Stimulated activated naive CD4-positive, alpha-beta T cell treated with Interleukin-2 at 50 U/mL for 16 hours (primary cell): ENCODE data around the gene HSH2D.

ENCODE experiments used
- DNase-seq: peaks from one replicate; lab custom pipeline; 2025; lab: John Stamatoyannopoulos, UW

HSH2D gene

DNA sequence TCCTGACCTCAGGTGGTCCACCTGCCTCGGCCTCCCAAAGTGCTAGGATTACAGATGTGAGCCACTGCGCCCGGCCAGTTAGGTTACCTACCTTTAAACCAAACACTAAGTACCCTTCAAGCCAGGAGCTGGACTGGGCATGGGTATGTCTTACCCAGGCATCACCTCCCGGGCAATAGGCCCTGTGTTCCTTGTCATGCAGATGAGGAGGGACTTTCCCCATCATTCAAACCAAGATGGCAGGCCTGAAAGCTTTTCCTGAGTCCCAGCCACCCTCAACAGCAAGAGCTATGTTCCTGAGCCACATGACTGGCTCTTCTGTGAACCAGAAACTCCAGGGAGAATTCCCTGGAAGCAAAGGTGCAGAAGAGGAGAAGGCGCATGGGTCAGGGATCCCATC lies 22.3 kb upstream of the HSH2D start:
- no peak for DNase-seq

DNA sequence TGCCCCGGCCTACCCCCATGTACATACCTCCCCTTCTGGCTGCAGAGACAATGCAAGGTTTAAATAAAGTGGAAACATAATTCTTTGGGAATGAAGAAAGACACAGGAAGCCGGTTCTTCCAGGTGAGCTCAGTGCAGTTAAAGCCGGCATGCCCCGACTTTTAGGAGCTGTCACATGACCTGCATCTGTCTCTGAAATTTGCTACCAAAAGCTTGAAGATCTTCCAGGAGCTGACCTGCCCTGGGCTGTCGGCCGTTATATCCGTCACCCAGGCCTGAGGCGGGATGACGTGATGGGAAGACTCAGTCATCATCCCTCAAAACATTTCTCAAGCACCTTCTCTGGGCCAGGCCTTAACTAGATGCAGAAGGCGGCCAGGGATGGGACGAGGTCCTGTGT lies 21.5 kb upstream of the HSH2D start:
- no peak for DNase-seq

DNA sequence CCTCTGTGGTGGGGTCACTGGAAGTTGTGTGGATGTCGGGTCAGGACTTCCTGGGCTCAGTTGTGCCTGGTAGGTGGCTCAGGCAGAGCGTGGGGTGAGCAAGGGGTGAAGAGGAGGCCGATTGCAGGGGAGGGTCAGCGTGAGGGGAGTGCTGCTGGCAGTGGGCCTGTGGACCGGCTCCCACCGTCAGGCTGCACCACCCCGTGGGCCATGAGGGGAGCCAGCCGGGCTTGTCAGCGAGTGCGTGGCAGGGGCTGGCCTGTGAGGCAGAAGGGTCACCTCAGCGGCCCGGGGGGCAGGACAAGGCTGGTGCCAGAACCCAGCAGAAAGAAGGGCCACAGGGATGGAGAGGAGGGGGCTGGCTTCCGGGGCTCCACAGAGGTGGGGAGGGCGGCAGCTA lies 18.5 kb upstream of the HSH2D start:
- DNase-seq: no peak

DNA sequence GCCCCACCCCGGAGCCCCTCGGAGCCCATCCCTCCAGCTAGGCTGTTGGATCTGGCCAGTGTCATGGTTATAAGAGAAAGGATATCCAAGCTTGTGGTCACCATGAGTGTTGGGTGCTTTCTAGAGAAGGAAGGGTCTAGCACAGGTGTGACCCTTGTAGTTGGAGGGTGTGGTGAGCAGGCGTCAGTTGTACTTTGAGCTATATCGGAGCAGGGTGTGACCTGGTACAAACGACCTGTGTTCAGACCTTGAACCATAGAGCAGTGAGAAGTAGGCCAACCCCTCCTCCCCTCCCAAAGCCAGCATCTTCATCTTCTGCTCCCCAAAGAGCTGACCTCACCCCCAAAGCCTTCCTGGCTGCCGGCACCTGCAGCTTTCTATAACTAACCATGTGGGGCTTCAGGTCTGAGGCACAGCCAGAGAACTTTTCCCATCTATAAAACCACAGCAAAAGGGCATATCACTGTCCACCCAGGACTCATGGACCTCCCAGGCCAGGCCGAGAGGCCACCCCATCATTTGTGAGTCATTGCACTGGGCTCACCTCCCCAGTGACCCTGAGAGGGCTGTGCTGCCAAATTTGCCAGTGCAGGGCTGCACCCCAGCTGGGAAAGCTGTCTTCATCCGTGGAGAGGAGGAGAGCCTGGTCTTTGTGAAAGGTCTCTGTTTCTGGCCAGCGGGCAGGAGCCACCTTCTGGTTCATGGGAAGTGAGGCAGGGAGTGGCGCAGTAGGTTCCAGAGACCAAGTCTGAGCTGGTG lies 17.6 kb upstream of the HSH2D start:
- DNase-seq: no peak

DNA sequence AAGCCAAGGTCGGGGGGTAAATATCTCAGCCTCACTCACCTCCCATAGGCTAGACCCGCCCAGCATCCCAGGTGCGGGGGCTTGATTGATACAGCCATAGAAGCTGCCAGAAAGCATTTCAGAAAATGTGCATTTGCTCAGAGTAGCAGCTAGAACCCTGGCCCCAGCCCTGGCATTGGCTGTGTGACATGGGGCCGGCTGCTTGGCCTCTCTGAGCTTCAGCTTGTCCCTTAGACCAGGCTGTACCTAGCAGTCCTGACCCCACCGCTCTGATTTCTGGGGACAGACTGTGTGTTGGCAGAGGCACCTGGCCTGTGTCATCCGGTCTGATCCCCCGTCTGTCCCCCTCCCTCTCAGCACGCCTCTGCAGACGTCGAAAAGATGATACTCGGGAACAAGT lies 16.4 kb upstream of the HSH2D start:
- no peak for DNase-seq

DNA sequence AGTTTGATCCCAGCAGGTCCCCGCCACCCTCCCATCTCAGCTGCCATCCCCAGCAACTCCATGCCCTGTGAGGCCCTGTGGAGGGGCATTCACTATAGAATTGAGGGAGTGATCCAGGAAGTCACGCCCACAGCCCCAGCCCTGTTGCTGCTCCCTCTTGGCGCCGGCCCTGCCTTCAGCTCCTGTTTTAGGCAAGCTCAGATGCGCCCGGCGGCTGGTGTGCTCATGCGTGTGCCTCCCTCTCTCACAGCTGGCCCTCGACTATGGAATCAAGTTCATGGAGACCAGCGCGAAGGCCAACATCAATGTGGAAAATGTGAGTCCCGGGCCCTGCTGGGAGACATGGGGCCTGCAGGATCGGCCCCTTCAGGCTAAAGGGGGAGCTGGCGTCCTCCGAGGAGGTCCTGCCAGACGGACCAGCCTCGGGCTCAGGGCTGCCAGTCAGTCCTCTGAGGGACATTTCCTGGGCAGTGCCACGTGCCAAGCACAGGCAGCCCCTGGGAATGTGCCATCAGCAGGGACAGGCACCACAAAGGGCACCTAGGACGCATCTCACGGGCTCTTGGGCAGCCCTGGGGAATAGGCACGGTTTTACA lies 15.6 kb upstream of the HSH2D start:
- DNase-seq: no peak

DNA sequence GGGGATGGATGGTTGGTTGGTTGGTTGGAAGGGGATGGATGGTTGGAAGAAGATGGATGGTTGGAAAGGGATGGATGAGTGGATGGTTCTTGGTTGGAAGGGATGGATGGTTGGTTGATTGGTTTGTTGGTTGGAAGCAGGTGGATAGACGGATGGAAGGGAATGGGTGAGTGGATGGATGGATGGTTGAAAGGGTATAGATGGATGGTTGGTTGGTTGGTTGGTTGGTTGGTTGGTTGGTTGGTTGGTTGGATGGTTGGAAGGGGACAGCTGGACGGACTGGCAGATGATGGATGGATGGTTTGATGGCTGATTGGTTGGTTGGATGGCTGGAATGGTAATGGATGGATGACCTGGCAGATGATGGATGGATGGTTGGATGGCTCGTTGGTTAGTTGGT lies 11.8 kb upstream of the HSH2D start:
- DNase-seq: no peak

DNA sequence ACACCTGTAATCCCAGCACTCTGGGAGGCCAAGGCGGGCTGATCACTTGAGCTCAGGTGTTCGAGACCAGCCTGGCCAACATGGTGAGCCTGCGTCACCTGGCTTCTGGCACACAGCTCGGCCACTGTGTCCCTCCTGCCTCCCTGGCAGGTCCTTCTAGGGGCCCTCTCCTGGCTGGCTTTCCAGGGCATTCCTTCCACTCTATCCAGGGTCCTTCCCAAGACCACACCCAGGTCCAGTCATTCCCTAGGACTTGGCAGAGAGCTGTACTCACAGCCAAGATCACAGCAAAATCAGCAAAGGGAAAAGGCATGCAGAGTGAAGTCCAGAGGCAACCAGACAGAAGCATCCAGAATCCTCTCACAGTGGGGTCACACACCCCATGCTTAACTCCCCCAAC lies 9.7 kb upstream of the HSH2D start:
- DNase-seq: no peak

DNA sequence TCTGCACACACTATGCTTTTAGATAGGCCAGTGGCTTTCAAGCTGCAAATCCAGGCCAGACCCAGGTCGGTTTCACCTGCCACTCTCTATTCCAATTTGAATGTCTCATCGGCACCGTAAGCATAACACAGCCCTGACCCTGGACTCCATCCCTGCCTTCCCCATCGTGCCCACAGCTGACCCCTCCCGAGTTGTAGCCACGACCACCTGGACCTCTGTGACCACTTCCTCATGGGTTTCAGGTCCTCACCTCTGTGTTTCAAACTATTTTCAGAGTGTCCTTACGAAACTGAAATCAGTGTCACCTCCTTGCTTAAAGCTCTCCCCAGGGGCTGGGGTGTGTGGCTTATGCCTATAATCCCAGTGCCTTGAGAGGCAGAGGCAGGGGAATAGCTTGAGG lies 9.0 kb upstream of the HSH2D start:
- no peak for DNase-seq

DNA sequence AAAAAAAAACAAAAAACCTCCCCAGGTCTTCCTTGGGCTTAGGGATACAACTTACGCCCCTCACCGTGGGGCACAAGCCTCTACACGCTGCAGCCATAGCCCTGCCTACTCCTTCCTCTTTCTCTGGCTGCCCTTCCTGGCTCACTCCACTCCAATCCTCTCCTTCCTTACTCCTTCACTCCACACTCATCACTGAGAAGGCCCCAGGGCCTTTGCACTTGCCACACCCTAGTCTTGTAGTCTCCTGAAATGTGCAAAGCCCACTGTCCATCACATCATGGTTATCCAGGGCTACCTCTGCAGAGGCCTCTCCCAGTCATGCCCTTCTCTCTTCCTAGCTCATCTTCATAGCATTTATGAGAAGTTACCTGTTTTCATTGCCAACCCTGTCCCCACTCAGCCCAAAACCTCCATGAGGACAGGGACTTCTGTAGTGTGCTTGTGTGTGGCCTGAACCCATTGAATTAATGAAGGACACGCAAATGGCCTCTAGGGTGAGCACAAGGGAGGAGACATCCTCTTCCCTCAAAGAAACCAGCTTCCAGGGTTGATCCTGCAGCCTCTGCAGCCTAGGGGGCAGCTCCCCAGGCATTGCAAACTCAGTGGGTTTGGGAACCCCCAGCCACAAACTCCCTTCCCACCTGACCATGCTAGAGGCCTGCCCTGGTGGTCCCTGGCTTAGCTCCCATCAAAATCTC lies 7.9 kb upstream of the HSH2D start:
- DNase-seq: no peak

DNA sequence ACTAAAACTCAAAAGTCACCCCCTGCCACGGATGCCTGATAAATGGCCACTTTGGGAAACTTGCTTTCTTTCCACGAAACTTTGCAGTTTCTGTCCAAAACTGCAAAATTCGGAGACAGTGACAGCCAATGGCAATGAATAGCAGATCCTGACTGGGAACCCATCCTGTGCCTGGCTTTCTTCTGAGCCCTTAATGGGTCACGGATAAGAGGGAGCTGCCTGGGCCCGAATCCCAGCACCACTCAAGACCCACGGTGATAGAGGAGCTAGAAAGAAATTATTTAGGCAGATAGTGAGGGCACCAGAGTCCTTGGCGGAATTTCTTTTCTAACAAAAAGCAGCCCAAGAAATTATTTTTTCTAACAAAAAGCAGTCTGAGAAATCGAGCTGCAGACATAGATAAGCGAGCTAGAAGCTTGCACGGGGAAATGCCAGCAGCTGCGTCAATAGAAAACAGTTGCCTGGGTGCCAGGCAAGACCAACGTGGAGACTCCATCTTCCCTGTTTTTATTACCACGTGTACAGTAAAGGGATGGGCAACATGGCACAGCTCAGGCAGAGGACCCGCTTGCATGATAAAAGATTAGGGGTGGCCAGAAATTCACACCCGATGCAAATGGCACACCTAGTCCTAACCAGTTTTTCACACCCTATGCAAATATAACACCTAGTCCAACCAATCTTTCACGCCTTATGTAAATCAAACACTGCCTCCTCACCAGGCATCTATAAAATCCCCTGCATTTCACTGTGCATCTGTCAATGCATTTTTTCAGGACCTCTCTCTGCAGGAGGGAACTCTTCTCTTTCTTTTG lies 7.1 kb upstream of the HSH2D start:
- no peak for DNase-seq

DNA sequence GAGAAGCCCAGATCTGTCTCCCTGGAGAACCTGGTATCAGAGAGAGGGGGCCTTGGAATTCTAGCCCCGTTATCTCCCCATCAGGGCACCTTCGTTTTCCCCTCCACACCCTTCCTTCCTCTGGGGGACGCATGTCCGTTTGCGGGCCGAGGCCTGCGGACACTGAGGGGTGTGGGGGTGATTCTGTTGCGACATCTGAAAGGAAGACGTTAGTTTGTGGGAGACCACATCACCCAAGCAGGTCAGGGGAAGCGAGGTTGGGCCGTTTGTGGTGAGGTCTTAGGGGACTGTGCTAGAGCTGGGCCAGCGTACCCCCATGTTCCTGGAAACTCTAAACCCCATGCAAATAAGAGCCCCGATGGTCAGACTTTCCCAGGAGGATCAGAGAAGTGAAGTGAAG lies 3.7 kb upstream of the HSH2D start:
- DNase-seq: no peak

DNA sequence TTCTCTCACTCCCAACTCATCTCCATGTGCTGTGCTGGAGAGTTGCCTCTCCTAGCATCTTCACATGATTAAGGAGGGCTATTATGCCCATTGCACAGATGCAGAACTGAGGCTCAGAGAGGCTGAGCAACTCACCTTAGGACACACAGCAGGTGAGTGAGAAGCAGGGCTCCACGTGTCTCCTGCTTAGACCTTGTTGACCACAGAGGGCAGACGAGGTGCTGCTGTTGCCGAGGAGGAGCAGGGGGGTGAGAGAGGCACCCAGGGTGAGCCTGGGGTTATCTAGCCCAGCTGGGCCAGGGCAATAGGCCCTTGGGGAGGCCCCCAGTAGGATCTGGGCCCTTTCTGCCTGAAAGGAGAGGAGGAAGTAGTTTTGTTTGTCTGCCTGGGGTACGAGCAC lies 2.4 kb upstream of the HSH2D start:
- DNase-seq: no peak

DNA sequence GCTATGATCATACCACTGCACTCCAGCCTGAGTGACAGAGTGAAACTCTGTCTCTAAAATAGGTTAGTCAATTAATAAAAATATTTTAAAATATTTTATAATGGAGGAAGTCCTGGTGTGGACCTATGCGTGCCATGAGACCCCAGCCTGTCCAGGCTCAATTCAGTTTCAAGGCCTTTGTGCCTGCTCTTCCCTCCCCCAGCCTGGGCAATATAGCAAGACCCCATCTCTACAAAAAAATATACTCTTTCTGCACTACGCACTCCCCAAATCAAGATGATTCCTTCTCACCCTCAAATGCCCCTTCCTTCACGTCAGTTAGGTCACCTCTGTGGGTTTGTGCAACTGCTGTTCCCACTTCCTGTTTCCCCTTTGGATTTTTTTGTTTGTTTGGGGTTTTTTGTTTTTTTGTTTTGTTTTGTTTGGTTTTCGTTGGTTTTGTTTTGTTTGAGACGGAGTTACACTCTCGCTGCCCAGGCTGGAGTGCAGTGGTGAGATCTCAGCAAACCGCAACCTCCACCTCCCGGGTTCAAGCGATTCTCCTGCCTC lies 1.4 kb upstream of the HSH2D start:
- DNase-seq: no peak

DNA sequence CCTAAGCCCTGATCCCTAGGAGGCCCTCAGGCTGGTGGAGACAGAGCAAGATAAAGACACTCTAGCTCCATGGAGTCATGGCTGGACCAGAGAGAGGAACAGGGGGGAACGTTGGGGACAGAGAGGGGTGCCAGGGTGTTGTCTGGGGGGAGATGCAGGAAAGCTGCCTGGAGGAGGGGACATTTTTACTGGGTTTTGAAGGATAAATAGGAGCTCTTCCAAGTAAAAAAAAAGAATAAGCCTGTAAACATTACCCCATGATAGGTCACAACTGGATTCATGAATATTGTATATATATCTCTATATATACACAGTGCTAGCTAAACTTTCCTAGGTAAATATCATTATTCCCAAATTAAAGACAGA lies 714 bp downstream of the HSH2D start:
- DNase-seq: no peak

DNA sequence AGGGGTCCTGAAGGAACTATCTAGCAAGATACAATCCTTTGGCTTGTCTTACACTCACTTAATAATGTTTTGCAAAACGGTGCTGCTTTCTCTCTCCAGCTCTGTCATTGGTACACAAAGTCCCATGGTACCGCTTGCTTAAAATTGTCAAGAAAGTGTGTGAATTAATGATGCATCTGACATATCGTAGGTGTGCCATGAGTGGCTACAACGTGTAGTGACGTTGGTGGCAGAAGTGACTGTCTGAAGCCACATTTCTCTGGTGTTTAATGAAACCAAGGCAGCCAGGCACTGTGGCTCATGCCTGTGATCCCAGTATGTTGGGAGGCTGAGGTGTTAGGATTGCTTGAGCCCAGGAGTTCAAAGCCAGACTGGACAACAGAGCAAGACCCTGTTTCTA lies 2.6 kb downstream of the HSH2D start:
- DNase-seq: no peak

DNA sequence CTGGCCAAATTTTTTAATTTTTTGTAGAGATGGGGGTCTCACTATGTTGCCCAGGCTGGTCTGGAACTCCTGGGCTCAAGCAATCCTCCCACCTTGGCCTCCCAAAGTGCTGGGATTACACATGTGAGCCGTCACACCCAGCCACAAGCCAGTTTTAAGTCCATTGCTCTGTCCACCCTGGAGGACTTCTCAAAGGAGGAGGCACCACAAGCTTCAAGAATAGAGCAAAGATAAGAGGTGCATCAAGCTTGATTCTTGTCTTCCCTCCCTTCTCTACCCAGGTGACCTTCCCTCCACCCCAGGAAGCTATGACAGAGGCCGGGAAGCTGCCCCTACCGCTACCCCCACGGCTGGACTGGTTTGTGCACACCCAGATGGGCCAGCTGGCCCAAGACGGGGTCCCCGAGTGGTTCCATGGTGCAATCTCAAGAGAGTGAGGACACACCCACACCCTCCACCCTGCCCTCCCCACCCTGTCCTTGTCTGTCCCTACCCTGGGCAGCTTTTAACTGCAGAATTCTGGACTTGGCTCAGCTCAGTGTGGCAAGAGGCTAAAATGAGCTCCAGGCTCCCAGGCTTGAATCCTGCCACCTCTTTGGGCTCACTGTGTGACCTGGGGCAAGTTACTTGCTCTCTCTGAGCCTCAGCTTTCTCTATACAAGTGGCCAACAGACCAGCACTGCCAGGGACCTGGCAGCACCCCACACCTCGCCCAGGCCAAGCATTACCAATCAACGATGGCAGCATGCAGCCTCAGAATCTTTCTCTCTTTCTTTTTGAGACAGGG lies 5.2 kb downstream of the HSH2D start:
- DNase-seq: no peak

DNA sequence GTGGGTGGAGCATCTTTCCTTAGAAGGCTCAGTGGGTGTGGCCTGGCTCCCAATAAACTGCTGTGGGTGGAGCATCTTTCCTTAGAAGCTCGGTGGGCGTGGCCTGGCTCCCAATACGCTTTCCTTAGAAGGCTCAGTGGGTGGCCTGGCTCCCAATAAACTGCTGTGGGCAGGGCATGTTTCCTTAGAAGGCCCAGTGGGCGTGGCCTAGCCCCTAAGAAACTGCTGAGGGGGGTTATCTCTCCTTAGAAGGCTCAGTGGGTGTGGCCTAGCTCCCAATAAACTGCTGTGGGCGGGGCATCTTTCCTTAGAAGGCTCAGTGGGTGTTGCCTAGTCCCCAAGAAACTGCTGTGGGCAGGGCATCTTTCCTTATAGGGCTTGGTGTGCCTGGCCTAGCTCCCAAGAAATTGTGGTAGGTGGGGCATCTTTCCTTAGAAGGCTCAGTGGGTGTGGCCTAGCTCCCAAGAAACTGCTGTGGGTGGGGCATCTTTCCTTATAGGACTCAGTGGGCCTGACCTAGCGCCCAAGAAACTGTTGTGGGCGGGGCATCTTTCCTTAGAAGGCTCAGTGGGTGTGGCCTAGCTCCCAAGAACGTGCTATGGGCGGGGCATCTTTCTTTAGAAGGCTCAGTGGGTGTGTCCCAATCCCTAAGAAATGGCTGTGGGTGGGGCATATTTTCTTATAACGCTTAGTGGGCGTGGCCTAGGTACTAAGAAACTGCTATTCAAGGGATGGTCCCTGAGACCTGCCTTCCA lies 10.3 kb downstream of the HSH2D start:
- DNase-seq: no peak

DNA sequence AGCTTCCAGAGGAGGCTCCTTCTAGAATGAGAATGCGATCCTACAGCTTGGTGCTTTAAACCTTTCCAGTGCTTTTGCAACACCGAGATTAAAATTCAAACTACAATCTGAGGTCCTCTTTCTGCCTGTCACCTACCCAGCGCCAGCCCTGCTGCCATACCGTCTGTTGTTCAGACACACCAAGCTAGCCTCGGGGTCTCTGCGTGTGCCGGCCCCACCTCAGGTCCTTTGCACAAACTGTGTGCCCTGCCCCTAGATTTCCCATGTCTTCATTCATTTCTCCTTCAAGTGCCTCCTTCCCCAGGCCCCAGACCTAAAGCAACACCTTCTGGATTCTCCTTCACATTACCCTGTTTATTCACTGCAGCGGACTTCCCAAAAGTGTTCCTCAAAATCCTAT lies 11.1 kb downstream of the HSH2D start:
- DNase-seq: no peak

DNA sequence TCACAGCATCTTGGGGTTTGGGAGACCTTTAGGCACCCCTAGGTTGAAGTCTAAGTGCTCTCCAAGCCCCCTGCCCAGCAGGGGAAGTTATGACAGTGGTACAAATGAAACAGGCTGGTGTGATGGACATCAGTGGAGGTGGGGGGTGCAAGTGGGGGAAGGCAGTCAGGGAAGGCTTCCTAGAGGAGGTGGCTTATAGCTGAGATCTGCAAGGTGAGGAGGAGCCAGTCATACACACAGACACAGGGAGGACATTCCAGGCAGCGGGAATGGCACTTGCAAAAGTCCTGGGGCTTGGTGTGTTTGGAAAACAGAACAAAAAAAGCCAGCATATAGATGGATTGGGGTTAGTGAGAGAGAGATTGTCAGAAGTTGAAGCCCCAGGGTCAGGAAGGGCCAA lies 11.6 kb downstream of the HSH2D start:
- no peak for DNase-seq

DNA sequence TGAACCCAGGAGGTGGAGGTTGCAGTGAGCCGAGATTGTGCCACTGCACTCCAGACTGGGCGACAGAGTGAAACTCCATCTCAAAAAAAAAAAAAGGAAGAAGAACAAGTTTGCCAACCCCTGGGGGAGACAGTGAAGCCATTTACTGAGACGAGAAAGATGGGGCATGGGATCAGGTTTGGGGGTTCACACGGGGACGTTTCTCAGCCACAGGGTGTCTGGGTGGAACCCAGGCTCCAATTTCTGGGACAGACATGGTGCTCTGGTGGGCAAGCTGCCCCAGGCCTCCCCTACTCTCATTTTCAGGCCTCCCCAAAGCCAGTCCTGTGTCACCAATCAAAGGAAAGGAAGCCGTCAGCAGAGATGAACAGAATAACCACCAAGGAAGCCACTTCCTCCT lies 13.4 kb downstream of the HSH2D start:
- DNase-seq: no peak
